Omental fat pad (tissue), 4 donors: Measurements from ENCODE around the gene TANC1. TPM values are rescaled to one million over a fixed set of nuclear protein-coding genes. Genes with fewer than 3 reads are reported as not detected.

Experiments used
- ATAC-seq: fragments of 150-250 bp; one replicate; pipeline ENCODE4 v1.9.1; 2016; ENCODE audit warnings: mild to moderate bottlenecking, moderate library complexity; ENCODE audit not compliant: low FRiP score
- DNase-seq: peaks from one replicate; pipeline ENCODE4 v3.0.0-alpha.2; 2019; ENCODE audit warnings: low spot score
- CTCF ChIP-seq, 3 donors: fragments of 450-650 bp; IDR thresholded peaks; one replicate each; pipeline ENCODE4 v1.5.1; 2016 to 2017; ENCODE audit warnings: antibody characterized with exemption in 3 of 3, mild to moderate bottlenecking in 3 of 3, moderate library complexity in 2 of 3
- total RNA-seq, 4 donors: library from RNA; depleted of rRNA; stranded (reverse); fragments of >200 nt; gene quantifications; one replicate each; pipeline ENCODE4 v1.1.0, GENCODE V29; 2016

TANC1 gene
- total RNA-seq, 4 donors from 2014 or later = 26.4 to 72.5 (median 34.9) TPM

GRCh38 chr2:158967114-158967730 is 1.2 kb upstream of the TANC1 start:
- no peak for TF ChIP-seq CTCF (IDR thresholded peaks at IDR 0.05)
- ATAC-seq (no peak), DNase-seq (no peak)

GRCh38 chr2:158967731-158968395 is 577 bp upstream of the TANC1 start:
- TF ChIP-seq CTCF (IDR thresholded peaks at IDR 0.05) = no peak
- DNase-seq (no peak), ATAC-seq (no peak)

GRCh38 chr2:158969162-158969714 is 798 bp downstream of the TANC1 start:
- no peak for TF ChIP-seq CTCF (IDR thresholded peaks at IDR 0.05)
- peak; percentile 26 for ATAC-seq
- no peak for DNase-seq

GRCh38 chr2:158969715-158970240 is 1.3 kb downstream of the TANC1 start:
- DNase-seq (no peak), ATAC-seq (peak; percentile 31)
- TF ChIP-seq CTCF (IDR thresholded peaks at IDR 0.05) = no peak

GRCh38 chr2:158970241-158970751 is 1.9 kb downstream of the TANC1 start:
- TF ChIP-seq CTCF (IDR thresholded peaks at IDR 0.05) = no peak
- peak; percentile 1 for ATAC-seq
- no peak for DNase-seq

GRCh38 chr2:158973116-158973956 is 4.9 kb downstream of the TANC1 start:
- no peak for TF ChIP-seq CTCF (IDR thresholded peaks at IDR 0.05)
- no peak for DNase-seq
- ATAC-seq = no peak
